KOPT-K1 (cell line): ENCODE results near the gene PEAK1.

Experiments
- H3K27ac ChIP-seq: fragments of 200-600 bp; sonication (generic); 2 replicates; pipeline ENCODE4 v1.5.1; 2016; ENCODE audit warnings: antibody characterized with exemption, mild to moderate bottlenecking, low read depth, low read length; ENCODE audit not compliant: poor library complexity, severe bottlenecking
- H3K36me3 ChIP-seq: fragments of 200-600 bp; sonication (generic); 2 replicates; pipeline ENCODE4 v1.5.1; 2017; ENCODE audit warnings: antibody characterized with exemption, mild to moderate bottlenecking, low read length, moderate library complexity; ENCODE audit not compliant: insufficient read depth
- H3K9me3 ChIP-seq: fragments of 200-600 bp; sonication (generic); 2 replicates; pipeline ENCODE4 v1.5.1; 2017; ENCODE audit warnings: antibody characterized with exemption, low read length, mild to moderate bottlenecking; ENCODE audit not compliant: insufficient read depth, poor library complexity, severe bottlenecking

The PEAK1 gene

GRCh38 chr15:77239882-77240608 is 179.9 kb downstream of the PEAK1 start:
- H3K27ac ChIP-seq: no peak overlapping the region
- H3K9me3 ChIP-seq: peaks cover 14% of the 10 kb centered on the region
- H3K36me3 ChIP-seq: peaks cover 8% of the 10 kb centered on the region; the same call in 1 of the 2 replicates

DNA sequence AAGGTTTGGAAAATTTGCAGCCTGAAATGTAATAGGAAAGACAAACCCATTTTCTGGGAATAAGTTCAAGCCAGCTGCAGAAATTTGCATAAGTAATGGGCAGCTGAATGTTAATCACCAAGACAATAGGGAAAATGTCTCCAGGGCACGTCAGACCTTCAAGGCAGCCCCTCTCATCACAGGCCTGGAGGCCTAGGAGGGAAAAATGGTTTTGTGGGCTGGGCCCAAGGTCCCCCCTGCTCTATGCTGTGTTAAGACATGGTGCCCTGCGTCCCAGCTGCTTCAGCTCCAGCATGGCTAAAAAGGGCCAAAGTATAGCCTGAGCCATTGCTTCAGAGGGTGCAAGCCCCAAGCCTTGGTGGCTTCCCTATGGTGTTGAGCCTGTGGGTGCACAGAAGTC is 184.3 kb downstream of the PEAK1 start:
- Histone ChIP-seq H3K27ac (no peak overlapping the region), H3K9me3 (peaks cover 17% of the 10 kb centered on the region), H3K36me3 (peaks cover 8% of the 10 kb centered on the region; the same call in 1 of the 2 replicates)

GRCh38 chr15:77228828-77229227 is 191.1 kb downstream of the PEAK1 start:
- Histone ChIP-seq H3K27ac (no peak overlapping the region), H3K9me3 (no peaks in the 10 kb centered on the region), H3K36me3 (no peaks in the 10 kb centered on the region)

- no peaks in the 10 kb centered on the region for H3K36me3 ChIP-seq
- no peaks in the 10 kb centered on the region for H3K9me3 ChIP-seq
- H3K27ac ChIP-seq: no peak overlapping the region
These were observed 193.3 kb downstream of the PEAK1 start for GRCh38 chr15:77226652-77227051.

- Histone ChIP-seq H3K36me3 (no peaks in the 10 kb centered on the region), H3K9me3 (no peaks in the 10 kb centered on the region), H3K27ac (no peak overlapping the region)
These were observed 194.3 kb downstream of the PEAK1 start for GRCh38 chr15:77225646-77226045.

GRCh38 chr15:77225088-77225487 is 194.8 kb downstream of the PEAK1 start:
- no peak overlapping the region for H3K27ac ChIP-seq
- H3K36me3 ChIP-seq: no peaks in the 10 kb centered on the region
- H3K9me3 ChIP-seq: no peaks in the 10 kb centered on the region

- H3K9me3 ChIP-seq: no peaks in the 10 kb centered on the region
- no peaks in the 10 kb centered on the region for H3K36me3 ChIP-seq
- H3K27ac ChIP-seq: peak overlapping the region; percentile 20
These were observed 195.6 kb downstream of the PEAK1 start for GRCh38 chr15:77224352-77224751.

DNA sequence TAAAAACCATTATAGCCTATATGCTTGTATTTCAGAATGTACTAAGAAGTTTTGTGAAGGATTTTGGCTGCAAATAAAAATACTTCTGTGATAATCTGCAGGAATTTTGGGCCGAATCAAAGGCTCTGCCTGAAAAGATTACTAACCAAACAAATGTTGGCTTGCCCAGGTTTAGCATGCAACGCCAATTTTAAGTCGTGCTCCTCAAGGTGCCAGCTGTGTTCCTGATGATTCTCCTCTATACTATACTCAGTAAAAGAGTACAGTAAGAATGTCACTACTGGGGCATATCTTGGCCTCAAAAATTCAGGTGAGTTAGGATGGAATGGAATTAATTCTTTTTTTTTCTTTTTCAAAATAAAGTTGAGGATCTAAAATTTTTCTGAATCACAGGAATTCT is 198.2 kb downstream of the PEAK1 start:
- Histone ChIP-seq H3K9me3 (no peaks in the 10 kb centered on the region), H3K27ac (no peak overlapping the region), H3K36me3 (no peaks in the 10 kb centered on the region)

DNA sequence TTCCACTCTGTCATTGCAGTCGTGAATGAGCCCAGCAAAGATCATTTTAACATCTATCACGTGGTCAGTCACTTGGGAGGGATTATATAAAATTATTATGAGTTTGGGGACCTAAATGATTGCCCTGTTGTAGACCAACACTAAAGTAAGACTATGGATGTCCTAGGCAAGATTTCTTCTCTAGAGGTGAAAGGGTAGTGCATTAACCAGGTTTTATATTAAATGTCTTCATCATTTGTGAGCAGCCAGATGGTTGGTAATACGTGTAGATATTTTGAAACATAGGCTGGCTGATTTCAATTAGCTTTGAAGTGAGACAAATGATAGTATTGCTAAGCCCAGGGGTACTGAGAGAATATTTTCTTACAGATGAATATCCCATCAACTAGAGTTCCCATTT is 198.7 kb downstream of the PEAK1 start:
- Histone ChIP-seq H3K27ac (no peak overlapping the region), H3K36me3 (no peaks in the 10 kb centered on the region), H3K9me3 (no peaks in the 10 kb centered on the region)

- no peak overlapping the region for H3K27ac ChIP-seq
- H3K36me3 ChIP-seq: no peaks in the 10 kb centered on the region
- no peaks in the 10 kb centered on the region for H3K9me3 ChIP-seq
These were observed 200.1 kb downstream of the PEAK1 start for GRCh38 chr15:77219841-77220240.

GRCh38 chr15:77209221-77209620 is 210.7 kb downstream of the PEAK1 start:
- H3K36me3 ChIP-seq: no peaks in the 10 kb centered on the region
- no peak overlapping the region for H3K27ac ChIP-seq
- H3K9me3 ChIP-seq: no peaks in the 10 kb centered on the region

DNA sequence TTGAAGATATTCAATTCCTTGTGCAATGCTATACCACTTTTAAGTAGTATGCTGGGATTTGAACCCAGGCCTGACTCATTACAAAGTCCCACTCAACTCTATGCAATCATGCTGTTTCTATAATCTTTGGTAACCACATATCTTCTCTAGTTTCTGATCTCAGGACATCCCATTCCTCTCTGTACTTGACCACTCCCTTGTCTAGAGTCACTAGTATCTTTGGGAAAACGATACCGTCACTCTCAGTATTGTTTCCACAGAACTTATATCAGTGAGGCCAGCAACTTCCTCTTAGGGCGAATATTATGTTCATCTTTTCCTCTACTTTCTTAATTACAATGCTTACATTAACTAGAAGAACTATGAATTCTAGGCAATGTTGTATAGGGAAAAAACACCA is 211.7 kb downstream of the PEAK1 start:
- H3K36me3 ChIP-seq: no peaks in the 10 kb centered on the region
- H3K9me3 ChIP-seq: no peaks in the 10 kb centered on the region
- H3K27ac ChIP-seq: no peak overlapping the region

DNA sequence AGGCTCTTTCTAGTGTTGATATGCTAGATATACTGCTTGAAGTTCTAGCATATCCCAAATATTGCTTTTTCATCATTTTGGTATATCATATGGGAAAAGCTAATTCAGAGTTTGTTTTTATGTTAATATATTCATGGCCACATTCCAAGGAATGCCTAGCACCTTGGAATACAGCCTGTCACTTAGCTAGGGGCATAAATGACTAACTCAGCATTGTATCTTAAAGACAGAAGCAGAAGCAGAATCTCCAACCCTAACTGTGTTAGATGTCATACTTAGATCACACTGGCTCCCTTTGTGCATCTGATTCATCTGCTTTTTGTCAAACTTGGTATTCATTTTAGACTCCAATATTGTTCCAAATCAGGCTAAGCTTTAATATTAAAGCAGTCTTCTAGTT is 218.2 kb downstream of the PEAK1 start:
- Histone ChIP-seq H3K27ac (no peak overlapping the region), H3K36me3 (no peaks in the 10 kb centered on the region), H3K9me3 (peaks cover 14% of the 10 kb centered on the region)

DNA sequence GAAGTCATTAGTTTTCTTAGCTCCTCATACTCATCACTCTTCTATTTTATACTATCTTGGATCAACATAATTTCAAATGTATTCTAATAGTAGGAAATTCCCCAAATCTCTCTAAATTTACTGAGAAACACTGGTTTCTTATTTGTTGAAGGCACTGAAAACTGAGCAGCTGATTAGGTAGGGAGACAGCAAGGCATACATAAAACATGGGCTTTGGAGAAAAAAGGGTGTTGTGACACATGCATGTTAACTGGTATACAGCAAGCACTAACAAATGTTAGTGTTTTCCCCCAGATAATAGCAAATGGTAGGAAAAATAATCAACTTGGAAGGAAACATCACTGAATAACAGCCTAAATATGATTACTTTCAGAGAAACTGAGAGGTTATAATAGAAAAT is 223.5 kb downstream of the PEAK1 start:
- H3K27ac ChIP-seq: no peak overlapping the region
- no peaks in the 10 kb centered on the region for H3K36me3 ChIP-seq
- H3K9me3 ChIP-seq: peaks cover 14% of the 10 kb centered on the region

DNA sequence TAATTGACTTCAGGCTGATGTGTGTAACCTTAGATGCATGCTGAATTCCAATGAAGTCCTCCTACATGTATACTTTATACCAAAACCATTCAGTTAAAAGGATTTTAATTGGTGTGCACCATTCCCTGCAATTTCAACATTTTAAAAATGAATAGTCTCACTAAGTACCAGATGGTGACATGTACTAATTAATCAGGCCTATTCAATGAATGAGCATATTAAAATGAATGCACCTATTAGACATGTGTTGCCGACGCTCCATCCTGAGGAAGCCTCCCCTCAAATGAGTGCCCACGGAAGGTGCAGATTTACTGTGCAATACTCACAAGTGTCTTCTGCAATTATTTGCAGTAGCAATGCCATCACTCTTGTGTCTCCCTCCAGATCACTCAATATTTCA is 224.3 kb downstream of the PEAK1 start:
- Histone ChIP-seq H3K36me3 (no peaks in the 10 kb centered on the region), H3K9me3 (peaks cover 14% of the 10 kb centered on the region), H3K27ac (no peak overlapping the region)

DNA sequence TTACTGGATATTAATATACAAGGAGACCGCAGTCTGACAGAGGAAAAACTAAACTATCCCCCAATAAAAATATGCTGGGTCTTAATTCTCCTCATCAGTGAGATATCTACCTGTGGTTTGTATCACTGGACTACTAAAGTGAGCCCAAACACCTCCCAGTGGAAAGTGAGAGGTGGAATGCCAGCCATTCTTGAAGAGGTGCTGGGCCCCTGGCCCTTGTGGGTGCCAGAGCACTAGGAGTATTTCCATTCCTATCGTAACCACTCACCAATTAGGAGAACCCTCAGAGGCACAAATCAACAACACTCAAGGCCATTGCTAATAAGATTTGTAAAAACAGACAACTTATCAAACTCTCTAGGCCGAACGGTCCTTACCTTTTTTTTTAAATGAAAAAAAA is 227.5 kb downstream of the PEAK1 start:
- H3K9me3 ChIP-seq: no peaks in the 10 kb centered on the region
- H3K27ac ChIP-seq: no peak overlapping the region
- no peaks in the 10 kb centered on the region for H3K36me3 ChIP-seq
